Heart left ventricle (tissue), 13 donors: ENCODE data around the gene NPTXR.

Experiments
- POLR2A ChIP-seq, 2 donors: fragments of 450-650 bp; IDR thresholded peaks; one replicate each; pipeline ENCODE4 v1.6.1; 2017; ENCODE audit warnings: antibody characterized with exemption in 2 of 2, mild to moderate bottlenecking in 2 of 2, moderate library complexity in 2 of 2
- TF ChIP-seq, protein P1 (sequence below), 12 donors: fragments of 200-600 bp; sonication (generic) in 4 of 12; IDR thresholded peaks; one replicate each; pipeline versions ENCODE4 v1.5.0 to v1.8.0; 2018 to 2022; ENCODE audit warnings: antibody characterized with exemption in 12 of 12, mild to moderate bottlenecking in 5 of 12
- donor health status: ischemic (EF 13 %, LVEDD 7.1; RV severe dilation, severe dysfunction).
- donor health status: DM: no; HTN: yes; CAD: no.
- donor health status: DM: no; HTN: no; CAD: no.
- donor health status: ischemic (EF 25% LVEDD 6.9; RV normal size, moderate dysfunction).
- donor health status: ischemic (EF 25% LVEDD 5.7; RV mildly dilated, moderate dysfunction).
- donor health status: ischemic (EF 35%, LVEDD 5.7; RV mildly dilated, moderate dysfunction).
- donor health status: nonischemic (EF 11% LVEDD 7.7; RV severe dilation, severe dysfunction).
- donor health status: DM: yes; HTN: yes; CAD: no.
- donor health status: PGD.
- donor health status: ischemic (EF 29% LVEDD 5.4; RV normal size, mild dysfunction).
- donor health status: nonischemic (EF 23%, LVEDD 6.1; RV moderate dilation, normal function).

DNA sequence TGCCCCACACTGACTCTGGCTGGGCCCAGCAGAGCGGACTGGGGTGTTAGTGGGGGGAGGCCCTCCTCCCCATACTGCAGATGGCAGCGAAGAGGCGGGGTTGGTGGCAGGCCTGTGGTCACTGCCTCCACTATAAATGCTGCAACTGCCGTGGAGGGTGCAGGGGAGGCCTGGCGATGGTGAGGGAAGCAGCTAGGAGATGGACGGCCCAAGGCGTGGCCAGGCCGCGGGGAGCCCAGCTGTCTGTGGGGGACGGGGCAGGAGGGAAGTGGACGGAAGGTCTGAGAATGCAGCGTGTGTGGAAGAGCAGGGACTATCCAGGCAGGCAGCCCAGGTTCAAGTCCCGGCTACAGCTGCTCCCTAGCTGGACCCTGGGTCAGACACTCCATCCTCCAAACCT, 68.2 kb downstream of the NPTXR start:
- TF ChIP-seq, protein P1, sequence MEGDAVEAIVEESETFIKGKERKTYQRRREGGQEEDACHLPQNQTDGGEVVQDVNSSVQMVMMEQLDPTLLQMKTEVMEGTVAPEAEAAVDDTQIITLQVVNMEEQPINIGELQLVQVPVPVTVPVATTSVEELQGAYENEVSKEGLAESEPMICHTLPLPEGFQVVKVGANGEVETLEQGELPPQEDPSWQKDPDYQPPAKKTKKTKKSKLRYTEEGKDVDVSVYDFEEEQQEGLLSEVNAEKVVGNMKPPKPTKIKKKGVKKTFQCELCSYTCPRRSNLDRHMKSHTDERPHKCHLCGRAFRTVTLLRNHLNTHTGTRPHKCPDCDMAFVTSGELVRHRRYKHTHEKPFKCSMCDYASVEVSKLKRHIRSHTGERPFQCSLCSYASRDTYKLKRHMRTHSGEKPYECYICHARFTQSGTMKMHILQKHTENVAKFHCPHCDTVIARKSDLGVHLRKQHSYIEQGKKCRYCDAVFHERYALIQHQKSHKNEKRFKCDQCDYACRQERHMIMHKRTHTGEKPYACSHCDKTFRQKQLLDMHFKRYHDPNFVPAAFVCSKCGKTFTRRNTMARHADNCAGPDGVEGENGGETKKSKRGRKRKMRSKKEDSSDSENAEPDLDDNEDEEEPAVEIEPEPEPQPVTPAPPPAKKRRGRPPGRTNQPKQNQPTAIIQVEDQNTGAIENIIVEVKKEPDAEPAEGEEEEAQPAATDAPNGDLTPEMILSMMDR (IDR thresholded peaks at IDR 0.05): no peak
- no peak for TF ChIP-seq POLR2A (IDR thresholded peaks at IDR 0.05)
